ENCODE results near the gene MLXIP.

MLXIP gene

DNA sequence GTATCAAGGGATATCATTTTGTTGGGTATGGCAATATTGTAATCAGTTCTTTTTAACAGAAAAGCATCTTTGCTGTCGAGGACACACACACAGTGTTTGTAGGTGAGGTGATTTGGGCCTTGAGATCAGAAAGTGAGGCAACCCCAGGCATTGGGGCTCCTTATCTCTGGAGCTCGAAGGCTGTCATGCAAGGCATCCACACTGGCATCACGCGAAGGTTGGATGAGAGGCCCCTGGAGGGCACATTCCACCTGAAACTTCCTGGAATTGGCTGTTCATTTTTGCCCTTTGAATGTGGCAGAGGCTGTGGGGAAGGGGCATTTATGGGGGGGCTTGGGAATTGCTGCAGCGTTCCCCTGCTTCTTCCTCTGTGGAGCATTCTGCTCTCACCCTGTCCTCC, 49.9 kb downstream of the MLXIP start:
- DNase-seq, result no peak

DNA sequence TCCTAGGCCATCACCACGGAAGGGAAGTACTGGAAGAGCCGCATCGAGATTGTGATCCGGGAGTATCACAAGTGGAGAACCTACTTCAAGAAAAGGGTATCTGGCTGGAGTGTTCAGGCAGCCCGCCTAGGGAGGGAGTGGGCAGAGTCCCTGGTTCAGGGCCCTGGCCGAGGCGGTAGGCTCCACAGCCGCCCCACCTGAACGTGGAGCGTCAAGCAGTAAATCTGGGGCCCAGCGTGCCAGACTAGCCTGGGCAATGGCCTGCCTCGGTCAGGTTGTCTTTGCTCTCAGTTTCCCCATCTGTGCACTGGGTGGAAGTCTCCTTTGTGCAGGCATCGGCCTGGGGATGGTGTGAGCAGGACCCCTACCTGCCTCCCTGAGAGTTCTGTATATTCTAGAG, 50.6 kb downstream of the MLXIP start:
- DNase-seq, result no peak

DNA sequence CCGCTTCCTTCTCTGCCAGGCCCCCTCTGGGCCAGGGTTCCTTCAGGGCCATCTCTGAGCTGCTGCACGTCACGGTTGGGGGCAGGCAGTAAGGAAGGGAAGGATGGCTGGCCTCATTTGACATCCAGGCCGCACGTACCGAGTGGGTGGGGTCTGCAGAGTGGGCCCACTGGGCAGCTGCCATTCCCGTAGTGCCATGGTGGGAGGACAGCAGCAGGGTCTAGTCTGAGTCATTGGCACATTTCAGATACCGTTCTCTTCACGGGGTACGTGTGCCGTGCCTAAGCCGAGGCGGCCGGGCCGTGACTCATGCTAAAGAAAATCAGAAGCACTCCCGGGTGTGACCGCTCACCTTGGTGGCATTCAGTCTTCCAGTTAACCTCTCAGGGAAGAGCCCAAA, 51.6 kb downstream of the MLXIP start:
- no peak for DNase-seq

DNA sequence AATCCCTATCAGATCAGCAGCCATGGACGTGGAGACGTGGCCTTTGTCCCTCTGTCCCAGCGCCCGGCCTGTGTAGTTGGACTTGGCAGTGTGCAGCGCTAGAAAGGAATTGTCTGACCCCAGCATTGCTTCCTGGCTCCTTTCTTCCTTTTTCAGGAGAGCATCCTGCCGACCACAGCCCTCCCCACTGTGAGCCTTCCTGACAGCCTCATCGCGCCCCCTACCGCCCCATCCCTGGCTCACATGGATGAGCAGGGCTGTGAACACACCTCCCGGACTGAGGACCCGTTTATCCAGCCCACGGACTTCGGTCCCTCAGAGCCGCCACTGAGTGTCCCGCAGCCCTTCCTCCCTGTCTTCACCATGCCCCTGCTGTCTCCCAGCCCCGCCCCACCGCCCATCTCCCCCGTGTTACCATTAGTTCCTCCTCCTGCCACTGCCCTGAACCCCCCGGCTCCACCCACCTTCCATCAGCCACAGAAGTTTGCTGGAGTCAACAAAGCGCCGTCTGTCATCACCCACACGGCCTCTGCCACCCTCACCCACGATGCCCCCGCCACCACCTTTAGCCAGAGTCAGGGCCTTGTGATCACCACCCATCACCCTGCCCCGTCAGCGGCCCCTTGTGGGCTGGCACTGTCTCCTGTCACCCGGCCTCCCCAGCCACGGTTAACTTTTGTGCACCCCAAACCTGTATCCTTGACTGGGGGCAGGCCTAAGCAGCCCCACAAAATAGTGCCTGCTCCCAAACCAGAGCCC, 54.8 kb downstream of the MLXIP start:
- DNase-seq, result no peak

GRCh38 chr12:122135437-122136031, 57.0 kb downstream of the MLXIP start:
- no peak for DNase-seq

GRCh38 chr12:122137229-122137628, 58.7 kb downstream of the MLXIP start:
- DNase-seq, result no peak

GRCh38 chr12:122137681-122138080, 59.1 kb downstream of the MLXIP start:
- DNase-seq, result no peak

DNA sequence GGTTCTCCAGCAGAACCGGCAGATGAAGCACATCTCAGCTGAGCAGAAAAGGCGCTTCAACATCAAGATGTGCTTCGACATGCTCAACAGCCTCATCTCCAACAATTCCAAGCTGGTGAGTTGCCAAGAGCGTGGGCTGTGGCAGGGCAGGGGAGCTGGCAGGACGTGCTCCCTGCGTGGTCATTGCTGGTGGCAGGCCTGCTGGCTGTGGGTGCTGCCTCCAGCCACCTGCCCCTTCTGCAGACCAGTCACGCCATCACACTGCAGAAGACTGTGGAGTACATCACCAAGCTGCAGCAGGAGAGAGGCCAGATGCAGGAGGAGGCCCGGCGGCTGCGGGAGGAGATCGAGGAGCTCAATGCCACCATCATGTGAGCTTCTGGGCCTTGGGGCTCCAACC, 59.6 kb downstream of the MLXIP start:
- no peak for DNase-seq

DNA sequence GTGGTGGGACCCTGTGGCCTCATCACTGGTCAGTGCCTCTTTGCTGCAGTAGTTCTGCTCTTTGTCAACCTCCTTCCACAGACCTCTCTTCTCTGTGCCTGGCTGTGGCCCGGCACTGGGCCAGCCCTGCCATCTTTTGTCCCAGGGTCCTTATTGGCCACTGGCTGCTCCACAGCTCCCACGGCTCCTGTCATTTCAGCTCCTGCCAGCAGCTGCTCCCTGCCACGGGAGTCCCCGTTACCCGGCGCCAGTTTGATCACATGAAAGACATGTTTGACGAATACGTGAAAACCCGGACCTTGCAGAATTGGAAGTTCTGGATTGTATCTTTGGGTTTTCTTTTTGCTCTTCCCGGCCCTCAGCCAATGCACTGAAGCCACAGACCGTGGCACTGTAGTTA, 60.1 kb downstream of the MLXIP start:
- no peak for DNase-seq

DNA sequence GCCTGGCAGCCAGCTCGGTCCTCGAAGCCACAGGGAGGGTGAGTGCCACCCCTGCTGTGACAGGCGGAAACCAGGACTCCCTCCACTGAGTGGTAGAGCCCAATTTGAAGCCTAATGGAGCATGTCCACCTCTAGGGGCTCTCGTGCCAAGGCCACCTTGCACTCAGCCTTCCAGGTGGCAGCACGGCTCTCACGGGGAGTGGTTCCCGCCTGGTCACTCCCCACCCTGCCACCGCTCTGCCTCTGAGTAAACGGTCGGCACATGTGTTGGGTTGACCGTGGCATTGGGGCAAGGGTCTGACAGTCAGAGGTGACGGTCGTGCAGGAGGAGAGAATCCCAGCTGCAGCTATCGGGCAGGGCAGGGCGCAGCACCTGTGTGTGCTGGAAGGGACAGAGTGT, 60.7 kb downstream of the MLXIP start:
- no peak for DNase-seq

GRCh38 chr12:122139941-122140340, 61.4 kb downstream of the MLXIP start:
- no peak for DNase-seq

DNA sequence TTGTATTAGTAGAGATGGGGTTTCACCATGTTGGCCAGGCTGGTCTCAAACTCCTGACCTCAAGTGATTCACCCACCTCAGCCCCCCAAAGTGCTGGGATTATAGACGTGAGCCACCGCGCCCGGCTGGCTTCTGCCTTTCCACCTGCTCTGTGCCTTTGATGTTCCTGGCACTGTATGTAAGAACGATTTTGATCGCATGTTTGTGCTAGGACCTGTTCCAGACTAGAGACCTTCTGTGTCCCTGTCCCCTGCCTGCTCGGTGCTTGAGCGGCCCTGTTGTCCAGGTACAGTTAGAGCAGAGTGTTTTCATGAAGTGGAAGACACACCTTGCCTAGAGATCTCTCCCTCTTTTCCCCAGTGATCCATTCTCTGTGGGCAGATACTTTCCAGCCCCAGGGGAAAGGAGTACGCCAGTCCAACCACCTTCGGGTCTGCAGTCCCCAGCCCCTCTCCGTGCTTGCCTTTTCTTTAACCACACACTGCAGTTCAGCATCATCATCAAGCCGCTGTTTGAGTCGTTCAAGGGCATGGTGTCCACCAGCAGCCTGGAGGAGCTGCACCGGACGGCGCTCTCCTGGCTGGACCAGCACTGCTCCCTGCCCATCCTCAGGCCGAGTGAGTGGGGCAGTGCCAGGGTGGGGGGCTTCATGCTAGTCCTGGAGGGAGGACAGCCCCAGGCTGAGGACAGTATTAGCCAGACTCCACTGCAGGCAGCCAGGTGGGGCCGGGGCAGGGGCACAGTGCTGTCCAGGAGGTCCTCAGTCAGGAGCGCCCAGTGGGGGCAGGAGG, 62.1 kb downstream of the MLXIP start:
- no peak for DNase-seq

DNA sequence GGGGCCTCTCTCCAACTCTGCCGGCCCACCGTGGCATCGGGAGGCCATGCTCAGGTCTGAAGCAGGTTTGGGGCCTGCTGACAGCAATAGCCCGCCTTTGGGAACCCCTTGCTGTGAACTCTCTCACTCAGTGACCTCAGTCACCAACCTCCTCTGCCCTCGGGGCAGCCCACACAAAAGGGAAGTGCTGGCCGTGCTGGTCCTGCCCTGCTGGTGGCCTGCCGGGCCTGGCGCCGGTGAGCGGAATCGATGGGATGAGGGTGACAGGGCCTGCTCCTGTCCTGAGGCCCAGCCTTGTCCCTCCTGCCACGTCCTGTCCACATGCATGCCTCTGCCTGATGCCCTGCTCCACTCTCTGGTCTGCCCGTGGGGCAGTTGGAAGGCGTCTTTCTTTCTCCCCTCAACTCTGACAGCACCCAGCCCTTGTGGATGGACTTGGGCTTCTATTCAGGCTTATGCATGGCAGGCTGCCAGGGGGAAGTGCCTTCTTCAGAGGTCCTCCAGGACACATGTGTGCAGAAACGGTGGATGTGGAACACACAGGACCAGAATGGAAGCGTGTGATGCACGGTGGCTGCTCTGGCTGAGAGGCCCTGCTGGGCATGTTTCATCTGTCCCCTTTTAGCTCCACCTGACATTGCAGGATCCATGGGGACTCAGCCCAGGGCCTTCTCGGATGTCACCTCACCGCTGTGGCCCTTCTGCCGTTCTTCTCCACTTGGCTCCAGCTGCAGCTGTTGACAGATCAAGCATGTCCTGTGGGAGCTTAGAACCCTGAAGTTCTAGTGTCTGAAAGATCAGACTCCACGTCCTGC, 63.6 kb downstream of the MLXIP start:
- DNase-seq, result no peak

- DNase-seq, result no peak
Measured at GRCh38 chr12:122142857-122143256, 64.3 kb downstream of the MLXIP start.

- DNase-seq, result no peak
Measured at GRCh38 chr12:122144885-122145284, 66.3 kb downstream of the MLXIP start.

DNA sequence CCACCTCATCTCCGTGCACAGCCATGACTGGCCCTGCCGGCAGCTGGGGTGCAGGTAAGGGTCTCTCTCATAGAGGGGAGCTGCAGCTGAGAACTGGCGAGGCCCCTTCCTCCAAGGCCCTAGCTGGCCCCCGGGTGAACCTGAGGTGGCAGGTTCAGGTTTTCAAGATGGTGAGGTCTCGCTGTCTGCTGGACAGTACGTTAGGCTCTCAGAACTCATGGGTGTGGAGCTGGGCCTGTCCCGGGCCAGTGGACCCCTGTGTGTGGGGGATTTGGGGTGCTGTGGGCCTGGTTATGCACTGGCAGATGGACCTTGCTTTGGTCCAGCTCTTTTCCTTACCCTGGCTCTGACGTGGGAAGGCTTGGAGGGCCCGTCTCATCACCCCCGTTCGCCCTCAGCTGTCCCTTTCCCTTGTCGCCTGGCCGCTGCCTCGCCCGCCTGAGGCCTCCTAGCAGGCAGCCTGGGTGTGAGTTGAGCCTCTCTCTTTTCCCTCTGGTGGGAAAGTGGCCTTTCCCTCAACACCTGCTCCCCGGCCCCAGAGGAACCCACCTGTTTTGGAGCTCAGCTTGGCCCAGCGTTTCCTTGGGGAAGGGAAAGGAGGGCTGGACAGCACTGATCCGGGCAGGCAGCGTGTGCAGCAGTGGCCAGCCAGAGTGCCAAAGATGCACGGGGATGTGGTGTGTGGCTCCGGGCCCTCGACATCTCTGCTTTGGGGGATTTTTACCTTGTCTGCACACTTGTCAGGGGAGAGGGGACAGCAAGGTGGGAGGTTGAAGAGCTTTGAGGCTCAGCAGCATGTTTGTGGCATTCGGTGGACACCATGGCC, 67.2 kb downstream of the MLXIP start:
- no peak for DNase-seq

DNA sequence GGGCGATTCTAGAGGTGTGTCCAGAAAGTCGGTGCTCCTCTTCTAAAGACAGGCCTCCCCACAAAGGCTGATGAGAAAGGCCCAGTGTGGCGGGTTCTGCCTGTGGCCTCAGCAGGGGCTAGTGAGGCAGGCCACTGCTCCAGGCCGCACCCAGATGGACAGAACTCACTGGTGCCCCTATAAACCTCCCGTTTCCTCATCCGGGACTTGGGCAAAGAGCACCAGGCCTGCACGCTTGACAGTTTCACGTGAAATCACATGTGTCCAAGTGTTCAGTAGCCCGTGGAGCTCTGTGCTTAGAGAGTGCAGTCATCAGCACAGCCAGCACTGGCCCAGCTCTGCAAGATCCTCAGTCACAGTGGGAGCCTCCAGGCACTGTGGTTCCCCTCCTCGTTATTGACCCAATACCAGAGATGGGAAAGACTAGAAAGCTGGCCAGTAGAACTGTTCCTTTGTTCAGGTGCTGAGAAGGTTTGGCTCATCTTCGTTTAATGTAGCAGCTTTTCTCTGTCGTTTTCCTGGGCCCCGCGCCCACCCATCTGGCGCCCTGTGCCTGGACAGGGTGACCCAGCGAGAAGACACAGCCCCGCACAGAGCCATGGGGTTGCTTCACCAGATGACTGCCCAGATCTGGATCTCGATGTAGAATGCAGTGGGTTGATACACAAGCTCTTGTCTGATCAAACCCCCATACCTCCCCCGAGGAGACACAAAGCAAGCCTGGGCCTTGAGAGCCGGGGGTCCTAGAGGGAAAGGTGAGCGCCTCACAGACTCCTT, 69.1 kb downstream of the MLXIP start:
- no peak for DNase-seq

- DNase-seq, result no peak
Measured at GRCh38 chr12:122148657-122149056, 70.1 kb downstream of the MLXIP start.

GRCh38 chr12:122150127-122150681, 71.6 kb downstream of the MLXIP start:
- DNase-seq, result no peak

DNA sequence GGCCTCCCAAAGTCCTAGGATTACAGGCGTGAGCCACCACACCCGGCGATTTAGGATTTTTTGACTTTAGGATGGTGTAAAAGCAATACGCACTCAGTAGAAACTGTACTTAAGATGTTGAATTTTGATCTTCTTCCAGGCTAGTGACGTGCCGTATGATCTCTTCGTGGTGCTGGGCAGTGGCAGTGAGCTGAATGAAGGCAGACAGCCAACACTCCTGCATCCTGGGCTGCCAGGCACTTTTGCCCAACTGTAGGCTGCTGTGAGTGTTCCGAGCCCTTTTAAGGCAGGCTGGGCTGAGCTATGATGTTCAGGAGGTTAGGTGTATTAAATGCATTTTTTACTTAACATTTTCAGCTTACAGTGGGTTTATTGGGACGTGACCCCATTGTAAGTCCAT, 74.2 kb downstream of the MLXIP start:
- no peak for DNase-seq

- no peak for DNase-seq
Measured at GRCh38 chr12:122155705-122156104, 77.1 kb downstream of the MLXIP start.
